Lung (tissue), 12 donors: ENCODE measurements around the gene KCND1. TPM values are rescaled to one million over a fixed set of nuclear protein-coding genes. Genes with fewer than 3 reads are reported as not detected.

ENCODE experiments used
- ATAC-seq: fragments of 200-7000 bp; cut with Tn5 transposase; one replicate; pipeline ENCODE4 v1.9.1; 2020; ENCODE audit warnings: moderate number of reproducible peaks; ENCODE audit not compliant: insufficient read depth, low FRiP score
- DNase-seq, 3 donors: peaks; one replicate each; pipeline ENCODE4 v3.0.0-alpha.2; 2013 to 2017
- H3K27ac ChIP-seq, 2 donors: one replicate each; pipeline ENCODE4 v1.5.1; 2013; ENCODE audit warnings: mild to moderate bottlenecking in 2 of 2, moderate library complexity in 2 of 2, control low read depth in 1 of 2, inconsistent platforms in 1 of 2, low read depth in 1 of 2, low read length in 1 of 2
- H3K27me3 ChIP-seq, 3 donors: one replicate each; pipeline ENCODE4 v1.5.1; 2013; ENCODE audit warnings: low read length in 2 of 3; ENCODE audit not compliant: control insufficient read depth in 3 of 3, insufficient read depth in 3 of 3
- H3K36me3 ChIP-seq, 4 donors: one replicate each; pipeline ENCODE4 v1.5.1; 2013; ENCODE audit warnings: low read length in 4 of 4, mild to moderate bottlenecking in 1 of 4, moderate library complexity in 1 of 4; ENCODE audit not compliant: control insufficient read depth in 4 of 4, insufficient read depth in 4 of 4
- H3K4me1 ChIP-seq, 5 donors: one replicate each; pipeline ENCODE4 v1.5.1; 2013; ENCODE audit warnings: low read length in 5 of 5, mild to moderate bottlenecking in 2 of 5, moderate library complexity in 1 of 5; ENCODE audit not compliant: control insufficient read depth in 5 of 5, insufficient read depth in 5 of 5
- H3K4me3 ChIP-seq: one replicate; pipeline ENCODE4 v1.5.1; 2013; ENCODE audit warnings: mild to moderate bottlenecking, control low read depth, moderate library complexity
- H3K9ac ChIP-seq, 2 donors: one replicate each; pipeline ENCODE4 v1.5.1; 2013; ENCODE audit warnings: low read length in 2 of 2, control low read depth in 1 of 2; ENCODE audit not compliant: insufficient read depth in 1 of 2
- H3K9me3 ChIP-seq, 4 donors: one replicate each; pipeline ENCODE4 v1.5.1; 2013; ENCODE audit warnings: low read length in 3 of 4, mild to moderate bottlenecking in 1 of 4, moderate library complexity in 1 of 4; ENCODE audit not compliant: control insufficient read depth in 4 of 4, insufficient read depth in 3 of 4
- WGBS, 2 donors: extraction: QIAGEN DNeasy Blood & Tissue Kit; methylation state at CpG; one replicate each; pipeline ENCODE4 v1.1.7; 2013; 5-methylcytosine and 5-hydroxymethylcytosine counted together
- polyA plus RNA-seq, 2 donors: library from polyadenylated mRNA; stranded (reverse); fragments of 200-250 nt; gene quantifications; one replicate each; pipeline ENCODE4 v1.2.1, GENCODE V29; 2013
- total RNA-seq, 2 donors: library from RNA; depleted of rRNA in 1 of 2; stranded (reverse); fragments of >200 nt in 1 of 2; gene quantifications; one replicate each; pipeline ENCODE4 v1.2.1, GENCODE V29; 2014 to 2021
- TF ChIP-seq, protein P1 (sequence below): IDR thresholded peaks from 2 replicates; pipeline ENCODE4 v1.5.1; 2012; ENCODE audit warnings: mild to moderate bottlenecking; ENCODE audit errors: control extremely low read depth, extremely low read depth
- donor health status: control.
- donor health status: control.
- donor health status: Bipolar disorder and iron deficiency.
- donor health status: healthy.
- donor health status: DM: yes; HTN: yes; CAD: no.

Gene KCND1
- total and polyA plus RNA-seq, 4 donors, result 0.65 to 1.7 (median 1.3) TPM

- DNase-seq, result no peak
- WGBS, 2 donors, result 84 to 93% methylated on average over 4 of the region's 4 CpGs
- no peak overlapping the region for H3K27ac ChIP-seq
- TF ChIP-seq, protein P1, sequence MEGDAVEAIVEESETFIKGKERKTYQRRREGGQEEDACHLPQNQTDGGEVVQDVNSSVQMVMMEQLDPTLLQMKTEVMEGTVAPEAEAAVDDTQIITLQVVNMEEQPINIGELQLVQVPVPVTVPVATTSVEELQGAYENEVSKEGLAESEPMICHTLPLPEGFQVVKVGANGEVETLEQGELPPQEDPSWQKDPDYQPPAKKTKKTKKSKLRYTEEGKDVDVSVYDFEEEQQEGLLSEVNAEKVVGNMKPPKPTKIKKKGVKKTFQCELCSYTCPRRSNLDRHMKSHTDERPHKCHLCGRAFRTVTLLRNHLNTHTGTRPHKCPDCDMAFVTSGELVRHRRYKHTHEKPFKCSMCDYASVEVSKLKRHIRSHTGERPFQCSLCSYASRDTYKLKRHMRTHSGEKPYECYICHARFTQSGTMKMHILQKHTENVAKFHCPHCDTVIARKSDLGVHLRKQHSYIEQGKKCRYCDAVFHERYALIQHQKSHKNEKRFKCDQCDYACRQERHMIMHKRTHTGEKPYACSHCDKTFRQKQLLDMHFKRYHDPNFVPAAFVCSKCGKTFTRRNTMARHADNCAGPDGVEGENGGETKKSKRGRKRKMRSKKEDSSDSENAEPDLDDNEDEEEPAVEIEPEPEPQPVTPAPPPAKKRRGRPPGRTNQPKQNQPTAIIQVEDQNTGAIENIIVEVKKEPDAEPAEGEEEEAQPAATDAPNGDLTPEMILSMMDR, result no peak
- peaks cover 0 to 4% (median 0%) of the 10 kb centered on the region in 5 donors for H3K4me1 ChIP-seq
- no peak overlapping the region for H3K4me3 ChIP-seq
- peaks cover 0 to 4% (median 0%) of the 10 kb centered on the region in 3 donors for H3K27me3 ChIP-seq
- H3K36me3 ChIP-seq, result peaks cover 0 to 10% (median 3%) of the 10 kb centered on the region in 4 donors
- peaks cover 0 to 9% (median 2%) of the 10 kb centered on the region in 4 donors for H3K9me3 ChIP-seq
- no peak for ATAC-seq
- H3K9ac ChIP-seq, result no peak overlapping the region
Measured at GRCh38 chrX:49000636-49001035, 29.0 kb upstream of the KCND1 start.

GRCh38 chrX:48999030-48999429 lies 27.4 kb upstream of the KCND1 start:
- no peak overlapping the region for H3K9ac ChIP-seq
- ATAC-seq (no peak), DNase-seq (no peak)
- no peak overlapping the region for H3K27ac ChIP-seq
- H3K27me3 ChIP-seq, result peaks cover 0 to 4% (median 0%) of the 10 kb centered on the region in 3 donors
- TF ChIP-seq, protein P1, result no peak
- peaks cover 0 to 9% (median 2%) of the 10 kb centered on the region in 4 donors for H3K9me3 ChIP-seq
- peaks cover 0 to 14% (median 3%) of the 10 kb centered on the region in 4 donors for H3K36me3 ChIP-seq
- peaks cover 0 to 4% (median 0%) of the 10 kb centered on the region in 5 donors for H3K4me1 ChIP-seq
- no peak overlapping the region for H3K4me3 ChIP-seq
- WGBS, 2 donors, result 77 to 97% methylated on average over 3 to 5 of the region's 5 CpGs

- 76 to 91% methylated on average over 4 of the region's 4 CpGs for WGBS, 2 donors
- TF ChIP-seq, protein P1, result no peak
Measured at GRCh38 chrX:48998391-48998790, 26.7 kb upstream of the KCND1 start.

DNA sequence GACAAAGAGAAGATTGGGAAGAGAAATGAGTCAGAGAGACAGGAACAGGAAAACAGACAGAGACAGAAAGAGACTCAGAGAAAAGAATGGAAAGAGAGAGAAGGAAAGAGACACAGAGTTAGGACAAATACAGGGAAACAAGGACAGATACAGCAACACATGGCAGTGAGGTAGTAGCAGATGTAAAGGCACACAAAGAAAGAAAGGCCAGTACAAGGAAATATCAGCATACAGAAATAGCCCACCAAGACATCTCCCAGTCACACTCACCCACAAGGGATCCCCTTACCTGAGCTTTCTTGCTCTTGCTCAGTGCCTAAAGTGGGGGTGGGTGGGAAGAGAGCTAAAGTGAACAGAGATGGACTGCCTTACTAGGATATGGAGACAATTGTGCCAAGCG lies 26.2 kb upstream of the KCND1 start:
- TF ChIP-seq, protein P1, result no peak
- no peak overlapping the region for H3K27ac ChIP-seq
- no peak for ATAC-seq
- no peak overlapping the region for H3K9ac ChIP-seq
- H3K36me3 ChIP-seq, result peaks cover 0 to 21% (median 12%) of the 10 kb centered on the region in 4 donors
- peaks cover 0 to 4% (median 0%) of the 10 kb centered on the region in 5 donors for H3K4me1 ChIP-seq
- no peak overlapping the region for H3K4me3 ChIP-seq
- no peak for DNase-seq
- 67 to 100% methylated on average over 1 of the region's 1 CpG for WGBS, 2 donors
- peaks cover 0 to 9% (median 2%) of the 10 kb centered on the region in 4 donors for H3K9me3 ChIP-seq
- H3K27me3 ChIP-seq, result peaks cover 0 to 4% (median 0%) of the 10 kb centered on the region in 3 donors

More at GRCh38 chrX:48998391-48998790, 26.7 kb upstream of the KCND1 start:
- no peak overlapping the region for H3K9ac ChIP-seq
- H3K4me1 ChIP-seq, result peaks cover 0 to 4% (median 0%) of the 10 kb centered on the region in 5 donors
- peaks cover 0 to 15% (median 8%) of the 10 kb centered on the region in 4 donors for H3K36me3 ChIP-seq
- peaks cover 0 to 4% (median 0%) of the 10 kb centered on the region in 3 donors for H3K27me3 ChIP-seq
- H3K9me3 ChIP-seq, result peaks cover 0 to 9% (median 2%) of the 10 kb centered on the region in 4 donors
- no peak overlapping the region for H3K27ac ChIP-seq
- H3K4me3 ChIP-seq, result no peak overlapping the region
- DNase-seq, result no peak
- no peak for ATAC-seq
